Colonic mucosa (tissue), 4 donors: ENCODE results near the gene ACVR2B. TPM values are rescaled to one million over a fixed set of nuclear protein-coding genes. Genes with fewer than 3 reads are reported as not detected.

Source experiments
- DNase-seq: peaks from one replicate; pipeline ENCODE4 v3.0.0-alpha.2; 2020
- H3K27ac ChIP-seq: fragments of 200-600 bp; one replicate; pipeline ENCODE4 v1.8.0; 2021
- H3K27me3 ChIP-seq: fragments of 200-600 bp; one replicate; pipeline ENCODE4 v1.8.0; 2021
- H3K36me3 ChIP-seq: fragments of 200-600 bp; one replicate; pipeline ENCODE4 v1.8.0; 2021
- H3K4me1 ChIP-seq: fragments of 200-600 bp; one replicate; pipeline ENCODE4 v1.8.0; 2021; ENCODE audit warnings: mild to moderate bottlenecking
- H3K4me3 ChIP-seq: fragments of 200-600 bp; one replicate; pipeline ENCODE4 v1.8.0; 2021
- H3K9ac ChIP-seq, 2 donors: one replicate each; pipeline ENCODE4 v1.7.0; 2013; ENCODE audit warnings: control low read depth in 2 of 2, low read depth in 2 of 2, low read length in 2 of 2
- H3K9me3 ChIP-seq: fragments of 200-600 bp; one replicate; pipeline ENCODE4 v1.8.0; 2021
- intact Hi-C: fragments of 100-400 bp; cut with DNase I; formaldehyde crosslinking; loops from one replicate; pipeline ENCODE4 v1.14.1; 2022
- total RNA-seq, 2 donors: library from RNA; stranded (reverse); fragmentation: NEBNext Ultra II Directional in 1 of 2; extraction: Animal tissue kit (Norgen Biotek cat#: 25700) in 1 of 2; gene quantifications; one replicate each; pipeline ENCODE4 v1.2.1, GENCODE V29; 2021
- TF ChIP-seq, protein P1 (sequence below): fragments of 200-600 bp; IDR thresholded peaks from one replicate; pipeline ENCODE4 v1.8.0; 2022; ENCODE audit warnings: antibody characterized with exemption, mild to moderate bottlenecking
- donor health status: healthy.
- donor health status: DM: no; HTN: no; CAD: no.
- donor health status: DM: no; HTN: no; CAD: no.

Gene ACVR2B
- total RNA-seq, 2 donors from 2014 or later = 5.4 to 6.4 TPM

DNA sequence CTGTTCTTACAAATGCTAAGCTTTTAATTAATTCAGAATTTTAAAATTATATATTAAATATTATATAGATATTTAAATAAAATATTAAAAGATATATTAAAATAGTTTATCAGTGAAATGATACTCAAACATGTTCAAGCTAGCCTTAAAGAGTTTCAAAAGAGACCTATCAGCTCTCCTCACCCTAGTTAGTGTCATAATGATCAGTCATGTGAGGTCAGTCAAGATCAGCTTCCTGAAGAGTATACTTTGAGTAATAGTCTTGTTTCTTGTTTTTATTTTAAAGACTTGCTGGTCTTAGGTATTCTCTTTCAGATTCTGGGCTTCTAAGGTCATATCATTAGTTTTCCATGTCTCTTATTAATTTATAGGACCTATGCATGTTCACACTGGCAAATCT lies 56.9 kb downstream of the ACVR2B start:
- no peak overlapping the region for H3K27ac ChIP-seq
- no peaks in the 10 kb centered on the region for H3K36me3 ChIP-seq
- H3K9ac ChIP-seq = no peak overlapping the region
- H3K9me3 ChIP-seq = no peaks in the 10 kb centered on the region
- intact Hi-C loops = no loop called here
- TF ChIP-seq, protein P1, sequence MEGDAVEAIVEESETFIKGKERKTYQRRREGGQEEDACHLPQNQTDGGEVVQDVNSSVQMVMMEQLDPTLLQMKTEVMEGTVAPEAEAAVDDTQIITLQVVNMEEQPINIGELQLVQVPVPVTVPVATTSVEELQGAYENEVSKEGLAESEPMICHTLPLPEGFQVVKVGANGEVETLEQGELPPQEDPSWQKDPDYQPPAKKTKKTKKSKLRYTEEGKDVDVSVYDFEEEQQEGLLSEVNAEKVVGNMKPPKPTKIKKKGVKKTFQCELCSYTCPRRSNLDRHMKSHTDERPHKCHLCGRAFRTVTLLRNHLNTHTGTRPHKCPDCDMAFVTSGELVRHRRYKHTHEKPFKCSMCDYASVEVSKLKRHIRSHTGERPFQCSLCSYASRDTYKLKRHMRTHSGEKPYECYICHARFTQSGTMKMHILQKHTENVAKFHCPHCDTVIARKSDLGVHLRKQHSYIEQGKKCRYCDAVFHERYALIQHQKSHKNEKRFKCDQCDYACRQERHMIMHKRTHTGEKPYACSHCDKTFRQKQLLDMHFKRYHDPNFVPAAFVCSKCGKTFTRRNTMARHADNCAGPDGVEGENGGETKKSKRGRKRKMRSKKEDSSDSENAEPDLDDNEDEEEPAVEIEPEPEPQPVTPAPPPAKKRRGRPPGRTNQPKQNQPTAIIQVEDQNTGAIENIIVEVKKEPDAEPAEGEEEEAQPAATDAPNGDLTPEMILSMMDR = no peak
- no peak for DNase-seq
- no peak overlapping the region for H3K4me3 ChIP-seq
- no peaks in the 10 kb centered on the region for H3K27me3 ChIP-seq
- no peaks in the 10 kb centered on the region for H3K4me1 ChIP-seq

DNA sequence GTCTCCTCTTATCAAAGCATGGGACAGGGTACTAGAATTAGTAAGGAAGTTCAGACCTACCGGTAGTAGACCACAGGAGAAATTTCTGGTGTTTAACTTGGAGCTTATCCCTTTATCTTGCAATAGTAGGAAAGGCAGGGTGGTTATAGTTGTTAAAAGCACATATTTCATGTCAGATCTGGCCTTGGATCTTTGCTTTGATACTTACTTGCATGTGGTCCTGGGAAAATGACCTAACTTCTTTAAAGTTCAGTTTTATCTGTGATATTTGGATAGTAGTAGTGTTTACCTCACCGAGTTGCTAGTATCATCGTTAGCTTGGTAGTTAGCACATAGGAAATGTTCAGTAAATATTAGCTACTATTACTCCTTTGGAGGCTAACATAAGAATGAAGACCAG lies 57.9 kb downstream of the ACVR2B start:
- Histone ChIP-seq H3K4me3 (no peak overlapping the region), H3K27me3 (no peaks in the 10 kb centered on the region), H3K4me1 (no peaks in the 10 kb centered on the region), H3K27ac (no peak overlapping the region), H3K9ac (no peak overlapping the region), H3K9me3 (no peaks in the 10 kb centered on the region), H3K36me3 (no peaks in the 10 kb centered on the region)
- TF ChIP-seq, protein P1 = no peak
- intact Hi-C loops = no loop called here
- no peak for DNase-seq

DNA sequence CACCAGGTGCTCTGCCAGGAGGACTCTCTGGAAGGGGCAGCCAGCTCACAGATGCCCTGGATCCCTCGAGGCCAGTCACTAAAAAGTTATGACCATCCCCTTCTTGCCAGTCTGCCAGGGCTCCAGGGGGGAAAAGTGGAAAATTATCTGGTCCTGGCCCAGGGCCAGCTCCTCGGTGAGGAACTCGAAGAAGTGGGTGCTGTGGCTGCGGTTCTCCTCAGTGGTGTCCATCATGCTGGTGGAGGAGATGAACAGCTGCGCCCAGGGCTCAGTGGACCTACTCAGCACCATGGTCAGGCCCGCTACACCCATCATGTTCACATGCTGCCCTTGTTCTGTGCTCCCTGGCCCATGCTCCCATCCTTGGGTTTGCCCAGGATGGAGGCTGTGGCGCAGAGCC lies 61.7 kb downstream of the ACVR2B start:
- no peak overlapping the region for H3K9ac ChIP-seq
- TF ChIP-seq, protein P1 = no peak
- no peaks in the 10 kb centered on the region for H3K4me1 ChIP-seq
- no peaks in the 10 kb centered on the region for H3K27me3 ChIP-seq
- H3K4me3 ChIP-seq = no peak overlapping the region
- no peaks in the 10 kb centered on the region for H3K36me3 ChIP-seq
- no peaks in the 10 kb centered on the region for H3K9me3 ChIP-seq
- no peak for DNase-seq
- intact Hi-C loops = no loop called here
- H3K27ac ChIP-seq = no peak overlapping the region

DNA sequence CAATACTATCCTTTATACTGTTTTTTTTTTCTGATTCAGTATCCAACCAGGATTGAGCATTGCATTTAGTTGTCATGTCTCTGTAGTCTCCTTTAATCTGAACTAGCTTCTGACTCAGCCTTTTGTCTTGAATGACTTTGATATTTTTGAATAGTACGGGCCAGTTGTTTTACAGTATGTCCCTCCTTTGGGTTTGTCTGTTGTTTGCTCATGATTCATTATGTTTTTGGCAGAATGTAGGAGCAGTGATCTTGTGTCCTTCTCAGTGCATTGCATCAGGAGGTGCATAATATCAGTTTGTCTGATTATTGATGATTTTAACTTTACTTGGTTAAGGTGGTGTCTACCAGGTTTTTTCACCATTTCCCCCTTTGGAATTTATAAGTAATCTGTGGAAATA lies 63.0 kb downstream of the ACVR2B start:
- Histone ChIP-seq H3K27me3 (no peaks in the 10 kb centered on the region), H3K4me3 (no peak overlapping the region), H3K27ac (no peak overlapping the region), H3K9me3 (no peaks in the 10 kb centered on the region), H3K4me1 (no peaks in the 10 kb centered on the region), H3K9ac (no peak overlapping the region), H3K36me3 (no peaks in the 10 kb centered on the region)
- no peak for DNase-seq
- TF ChIP-seq, protein P1 = no peak
- intact Hi-C loops = no loop called here

DNA sequence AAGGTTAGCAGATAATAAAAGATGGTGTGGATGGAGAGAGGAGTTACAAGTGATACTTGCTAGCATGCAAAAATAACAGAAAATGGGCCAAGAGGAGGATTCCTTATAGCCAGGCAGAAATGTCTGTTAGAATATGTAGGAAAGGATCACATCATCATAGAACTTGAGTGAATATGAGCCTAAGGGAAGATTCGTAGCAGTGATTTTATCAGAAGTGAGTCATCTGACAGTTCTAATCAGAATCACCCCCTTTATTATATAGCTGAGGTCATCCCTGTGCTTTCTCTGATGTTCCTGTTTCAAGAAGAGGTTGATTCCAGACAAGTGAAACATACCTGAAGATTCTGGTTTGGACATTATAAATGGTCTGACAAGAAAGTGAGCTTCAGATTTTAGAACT lies 65.3 kb downstream of the ACVR2B start:
- Histone ChIP-seq H3K36me3 (no peaks in the 10 kb centered on the region), H3K9ac (no peak overlapping the region)
- intact Hi-C loops = no loop called here

More for the DNA sequence above, 65.3 kb downstream of the ACVR2B start:
- H3K4me3 ChIP-seq = no peak overlapping the region
- TF ChIP-seq, protein P1 = no peak
- no peak for DNase-seq
- H3K9me3 ChIP-seq = no peaks in the 10 kb centered on the region
- H3K27me3 ChIP-seq = no peaks in the 10 kb centered on the region
- no peak overlapping the region for H3K27ac ChIP-seq
- no peaks in the 10 kb centered on the region for H3K4me1 ChIP-seq
